Activated CD4-positive, alpha-beta memory T cell treated with anti-CD3 and anti-CD28 coated beads for 36 hours (primary cell): ENCODE data around the gene ZNF692. TPM values are rescaled to one million over a fixed set of nuclear protein-coding genes. Genes with fewer than 3 reads are reported as not detected.
A peak's percentile ranks its signal among the peaks of the same experiment; 100 is the strongest.

Experiments
- CTCF ChIA-PET: fragments of 350-600 bp; sonication (Branson Sonifier 250); formaldehyde crosslinking; loops from one replicate; lab custom pipeline; 2021; ENCODE audit warnings: antibody characterized with exemption, inconsistent platforms; lab: Charles Lee
- POLR2A ChIA-PET: fragments of 350-600 bp; sonication (Branson Sonifier 250); formaldehyde crosslinking; loops from one replicate; lab custom pipeline; 2021; ENCODE audit warnings: antibody characterized with exemption; lab: Charles Lee
- DNase-seq: peaks from one replicate; pipeline ENCODE4 v3.0.0-alpha.2; 2020
- H3K27ac Mint-ChIP-seq: one replicate; pipeline ENCODE4 v1.8.0; 2021; ENCODE audit warnings: mixed read lengths
- H3K27me3 Mint-ChIP-seq: one replicate; pipeline ENCODE4 v1.8.0; 2021; ENCODE audit warnings: mixed read lengths
- H3K36me3 Mint-ChIP-seq: one replicate; pipeline ENCODE4 v1.8.0; 2021; ENCODE audit warnings: mixed read lengths
- H3K4me1 Mint-ChIP-seq: one replicate; pipeline ENCODE4 v1.8.0; 2021; ENCODE audit warnings: low read depth, mixed read lengths
- H3K4me3 Mint-ChIP-seq: one replicate; pipeline ENCODE4 v1.8.0; 2021; ENCODE audit warnings: mild to moderate bottlenecking, mixed read lengths
- H3K9me3 Mint-ChIP-seq: one replicate; pipeline ENCODE4 v1.8.0; 2021; ENCODE audit warnings: mixed read lengths
- intact Hi-C: fragments of 100-400 bp; cut with micrococcal nuclease; formaldehyde crosslinking; loops from one replicate; pipeline ENCODE4 v1.15.1; 2023
- total RNA-seq, 2 experiments: library from RNA; stranded (reverse); gene quantifications; one replicate each; pipeline ENCODE4 v1.2.3, GENCODE V29; 2021

The ZNF692 gene
- total RNA-seq, 2 experiments from 2014 or later, result 60.4 to 65.9 TPM

DNA sequence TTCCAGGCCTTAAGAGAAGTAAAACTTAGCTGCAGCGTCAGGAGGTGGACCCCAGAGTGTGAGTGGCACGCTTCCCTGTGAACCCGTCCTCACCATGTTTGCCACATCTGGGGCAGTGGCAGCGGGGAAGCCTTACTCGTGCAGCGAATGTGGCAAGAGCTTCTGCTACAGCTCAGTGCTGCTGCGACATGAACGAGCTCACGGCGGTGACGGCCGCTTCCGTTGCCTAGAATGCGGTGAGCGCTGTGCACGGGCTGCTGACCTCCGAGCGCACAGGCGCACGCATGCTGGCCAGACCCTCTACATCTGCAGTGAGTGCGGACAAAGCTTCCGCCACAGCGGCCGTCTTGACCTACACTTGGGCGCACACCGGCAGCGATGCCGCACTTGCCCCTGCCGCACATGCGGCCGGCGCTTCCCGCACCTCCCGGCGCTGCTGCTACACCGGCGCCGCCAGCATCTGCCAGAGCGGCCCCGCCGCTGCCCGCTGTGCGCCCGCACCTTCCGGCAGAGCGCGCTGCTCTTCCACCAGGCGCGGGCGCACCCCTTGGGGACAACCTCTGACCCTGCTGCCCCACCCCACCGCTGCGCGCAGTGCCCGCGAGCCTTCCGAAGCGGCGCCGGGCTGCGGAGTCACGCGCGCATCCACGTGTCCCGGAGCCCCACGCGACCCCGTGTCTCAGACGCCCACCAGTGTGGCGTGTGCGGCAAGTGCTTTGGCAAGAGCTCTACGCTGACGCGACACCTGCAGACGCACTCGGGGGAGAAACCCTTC is 11.5 kb downstream of the ZNF692 start:
- H3K36me3 Mint-ChIP-seq, result peaks cover 27% of the 10 kb centered on the region
- no peaks in the 10 kb centered on the region for H3K27me3 Mint-ChIP-seq
- no peak for DNase-seq
- H3K9me3 Mint-ChIP-seq, result no peaks in the 10 kb centered on the region
- POLR2A ChIA-PET, result no interaction called here
- H3K4me1 Mint-ChIP-seq, result no peaks in the 10 kb centered on the region
- CTCF ChIA-PET, result interaction anchor here (0.7 kb wide), 1 partner anchor 11 kb away, joined by 3 read pairs; the partner anchor contains the start of gene ZNF692
- H3K4me3 Mint-ChIP-seq, result no peak overlapping the region
- intact Hi-C loops, result no loop called here
- H3K27ac Mint-ChIP-seq, result no peak overlapping the region

DNA sequence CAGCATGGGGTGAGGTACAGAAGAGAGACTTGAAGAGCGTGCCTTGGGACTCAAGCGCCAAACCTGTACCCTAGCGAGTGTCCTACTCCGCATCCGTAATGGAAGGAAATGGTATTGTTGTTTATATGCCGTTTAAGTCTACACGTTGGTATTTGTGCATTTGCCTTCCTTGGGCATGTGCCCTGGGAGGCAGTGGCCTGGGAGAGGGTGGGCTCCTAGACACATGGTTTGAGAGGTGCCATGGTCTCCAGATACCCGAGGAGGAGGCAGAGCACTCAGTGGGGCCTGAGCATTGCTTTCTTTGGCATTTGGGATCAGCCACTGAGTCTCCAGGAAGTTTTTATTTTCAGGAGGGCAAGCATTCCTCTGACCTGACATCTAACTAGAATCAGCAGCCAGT is 14.4 kb downstream of the ZNF692 start:
- ChIA-PET CTCF (no interaction called here), POLR2A (interaction anchor here (1.0 kb wide), 1 partner anchor 14 kb away, joined by 3 read pairs; the partner anchor contains the start of gene ZNF692)
- Mint-ChIP-seq H3K4me1 (peaks cover 23% of the 10 kb centered on the region), H3K9me3 (no peaks in the 10 kb centered on the region), H3K36me3 (peaks cover 25% of the 10 kb centered on the region), H3K4me3 (no peak overlapping the region), H3K27me3 (no peaks in the 10 kb centered on the region), H3K27ac (no peak overlapping the region)
- intact Hi-C loops, result no loop called here
- DNase-seq, result no peak

DNA sequence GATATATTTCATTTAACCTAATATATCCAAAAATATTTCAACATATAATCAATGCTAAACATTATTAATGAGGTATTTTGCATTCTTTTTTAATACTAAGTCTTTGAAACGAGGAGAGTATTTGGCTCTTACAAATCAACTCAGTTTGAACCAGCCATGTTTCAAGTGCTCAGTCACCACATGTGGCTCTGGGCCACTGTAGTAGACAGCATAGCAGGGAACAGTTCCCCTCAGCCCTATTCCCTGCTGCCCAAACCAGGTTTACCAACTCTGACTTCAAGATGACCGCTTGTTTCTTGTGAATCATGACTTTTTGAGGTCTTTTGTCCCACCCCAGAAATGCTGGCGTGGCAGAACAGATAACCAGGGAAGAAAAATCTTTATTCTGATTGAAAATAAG is 15.2 kb downstream of the ZNF692 start:
- Mint-ChIP-seq H3K36me3 (peaks cover 21% of the 10 kb centered on the region), H3K4me3 (no peak overlapping the region), H3K4me1 (peaks cover 25% of the 10 kb centered on the region), H3K27ac (no peak overlapping the region), H3K27me3 (no peaks in the 10 kb centered on the region), H3K9me3 (no peaks in the 10 kb centered on the region)
- intact Hi-C loops, result no loop called here
- CTCF ChIA-PET, result no interaction called here
- DNase-seq, result no peak
- POLR2A ChIA-PET, result no interaction called here

DNA sequence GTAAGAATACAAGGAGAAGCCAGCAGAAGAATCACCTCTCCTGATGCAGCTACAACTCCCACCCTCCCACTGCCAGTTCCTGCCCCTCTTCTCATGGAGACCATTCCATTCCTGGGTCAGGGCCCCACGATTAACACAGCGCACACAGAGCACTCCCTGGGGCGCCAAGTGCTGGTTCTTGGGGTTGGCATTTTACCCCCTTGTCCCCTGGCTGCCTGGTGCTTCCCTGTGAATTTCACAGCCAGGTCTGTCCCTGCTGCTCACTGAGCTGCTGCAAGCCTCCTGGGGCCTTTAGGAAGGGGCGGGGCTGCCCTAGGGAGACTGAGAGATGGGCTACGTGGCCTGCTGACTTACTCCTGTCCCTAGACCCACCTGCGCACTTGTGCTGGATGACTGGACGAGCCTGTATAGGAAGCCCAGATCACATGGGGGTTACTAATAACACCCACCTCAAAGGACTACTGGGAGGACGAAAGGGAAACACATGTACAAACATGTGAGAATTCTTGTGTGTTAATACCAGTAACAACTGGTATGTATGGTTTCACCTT is 16.0 kb downstream of the ZNF692 start:
- intact Hi-C loops, result no loop called here
- POLR2A ChIA-PET, result no interaction called here
- Mint-ChIP-seq H3K27ac (no peak overlapping the region), H3K9me3 (no peaks in the 10 kb centered on the region), H3K4me1 (peaks cover 25% of the 10 kb centered on the region), H3K4me3 (no peak overlapping the region), H3K27me3 (no peaks in the 10 kb centered on the region), H3K36me3 (peaks cover 17% of the 10 kb centered on the region)
- DNase-seq, result peak; percentile 13
- CTCF ChIA-PET, result interaction anchor here (0.9 to 2.2 kb wide), 3 partner anchors 8 to 66 kb away, joined by 3 to 17 read pairs (median 4); partner anchors contain the start of gene ZNF692

DNA sequence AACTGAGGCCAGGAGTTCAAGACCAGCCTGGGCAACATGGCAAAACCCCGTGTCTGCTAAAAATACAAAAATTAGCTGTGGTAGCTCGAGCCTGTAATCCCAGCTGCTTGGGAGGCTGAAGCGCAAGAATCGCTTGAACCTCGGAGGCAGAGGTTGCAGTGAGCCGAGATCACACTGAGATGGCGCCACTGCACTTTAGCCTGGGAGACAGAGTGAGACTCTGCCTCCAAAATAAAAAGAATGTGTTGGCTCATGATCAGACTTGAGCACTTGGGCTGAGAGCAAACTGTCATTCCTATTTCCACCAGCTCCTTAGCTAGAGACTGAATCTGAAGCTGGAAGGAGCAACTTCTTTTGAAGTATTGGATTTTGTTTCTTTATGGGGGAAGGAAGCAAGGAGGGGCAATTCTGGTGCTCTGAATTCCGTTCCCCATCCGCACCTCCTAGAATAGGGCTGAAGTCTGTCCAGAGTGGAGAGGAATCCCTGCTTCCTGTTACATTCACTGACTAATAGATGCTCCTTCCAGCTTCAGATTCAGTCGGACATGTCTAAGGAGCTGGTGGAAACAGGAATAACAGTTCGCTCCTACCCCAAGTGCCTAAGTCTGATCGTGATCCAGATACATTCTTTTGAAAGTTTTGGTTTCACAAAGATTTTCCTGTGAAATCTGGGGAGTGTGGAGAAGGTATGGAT is 17.0 kb downstream of the ZNF692 start:
- Mint-ChIP-seq H3K4me3 (no peak overlapping the region), H3K4me1 (peaks cover 27% of the 10 kb centered on the region), H3K36me3 (peaks cover 14% of the 10 kb centered on the region), H3K27me3 (no peaks in the 10 kb centered on the region), H3K27ac (no peak overlapping the region), H3K9me3 (no peaks in the 10 kb centered on the region)
- POLR2A ChIA-PET, result interaction anchor here (1.2 kb wide), 1 partner anchor 12 kb away, joined by 3 read pairs; no protein-coding TSS in a partner anchor
- CTCF ChIA-PET, result interaction anchor here (0.8 to 2.2 kb wide), 8 partner anchors 9 to 85 kb away, joined by 3 to 17 read pairs (median 4); partner anchors contain the start of gene ZNF692
- intact Hi-C loops, result no loop called here
- peak; percentile 52 for DNase-seq

DNA sequence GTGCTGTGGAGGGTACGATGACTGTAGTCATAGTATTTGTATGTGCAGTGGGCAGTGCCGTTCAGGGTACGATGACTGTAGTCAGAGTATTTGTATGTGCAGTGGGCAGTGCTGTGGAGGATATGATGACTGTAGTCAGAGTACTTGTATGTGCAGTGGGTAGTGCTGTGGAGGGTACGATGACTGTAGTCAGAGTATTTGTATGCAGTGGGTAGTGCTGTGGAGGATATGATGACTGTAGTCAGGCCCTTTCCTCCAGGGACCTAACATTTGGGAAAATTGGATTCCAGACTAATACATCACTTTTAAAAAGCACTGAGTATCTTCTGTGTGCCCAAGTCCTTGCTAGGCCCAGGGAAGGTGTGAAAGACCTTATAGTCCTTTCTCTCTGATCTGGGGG is 17.9 kb downstream of the ZNF692 start:
- H3K4me1 Mint-ChIP-seq, result peaks cover 27% of the 10 kb centered on the region
- POLR2A ChIA-PET, result interaction anchor here (1.2 kb wide), 1 partner anchor 12 kb away, joined by 3 read pairs; no protein-coding TSS in a partner anchor
- H3K9me3 Mint-ChIP-seq, result no peaks in the 10 kb centered on the region
- no peak for DNase-seq
- CTCF ChIA-PET, result interaction anchor here (0.8 to 2.2 kb wide), 5 partner anchors 13 to 86 kb away, joined by 3 to 17 read pairs (median 4); partner anchors contain the start of gene ZNF692
- no peaks in the 10 kb centered on the region for H3K27me3 Mint-ChIP-seq
- no peak overlapping the region for H3K4me3 Mint-ChIP-seq
- peaks cover 9% of the 10 kb centered on the region for H3K36me3 Mint-ChIP-seq
- no peak overlapping the region for H3K27ac Mint-ChIP-seq
- intact Hi-C loops, result no loop called here

DNA sequence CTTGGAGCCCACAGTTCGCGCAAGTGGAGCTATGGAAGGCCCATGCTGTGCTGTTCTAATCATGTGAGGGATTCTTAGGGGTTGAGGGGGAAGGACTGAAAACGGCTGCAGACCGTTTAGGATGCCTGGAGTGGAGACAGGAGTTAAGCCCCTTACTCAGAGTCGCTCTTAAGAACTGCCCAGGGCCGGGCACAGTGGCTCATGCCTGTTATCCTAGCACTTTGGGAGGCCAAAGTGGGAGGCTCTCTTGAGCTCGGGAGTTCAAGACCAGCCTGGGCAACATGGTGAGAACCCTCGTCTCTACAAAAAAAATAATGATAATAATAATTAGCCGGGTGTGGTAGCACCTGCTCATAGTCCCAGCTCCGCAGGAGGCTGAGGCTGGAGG is 19.7 kb downstream of the ZNF692 start:
- no peaks in the 10 kb centered on the region for H3K9me3 Mint-ChIP-seq
- H3K27ac Mint-ChIP-seq, result no peak overlapping the region
- CTCF ChIA-PET, result interaction anchor here (1.0 to 4.4 kb wide), 4 partner anchors 13 to 87 kb away, joined by 3 to 29 read pairs (median 4); partner anchors contain the start of genes SH3BP5L and ZNF692
- no peak overlapping the region for H3K4me3 Mint-ChIP-seq
- no peaks in the 10 kb centered on the region for H3K27me3 Mint-ChIP-seq
- intact Hi-C loops, result no loop called here
- POLR2A ChIA-PET, result interaction anchor here (1.7 to 3.6 kb wide), 4 partner anchors 12 to 34 kb away, joined by 4 to 67 read pairs (median 29); partner anchors contain the start of genes SH3BP5L and ZNF692
- H3K4me1 Mint-ChIP-seq, result peaks cover 27% of the 10 kb centered on the region
- H3K36me3 Mint-ChIP-seq, result no peaks in the 10 kb centered on the region
- DNase-seq, result no peak

DNA sequence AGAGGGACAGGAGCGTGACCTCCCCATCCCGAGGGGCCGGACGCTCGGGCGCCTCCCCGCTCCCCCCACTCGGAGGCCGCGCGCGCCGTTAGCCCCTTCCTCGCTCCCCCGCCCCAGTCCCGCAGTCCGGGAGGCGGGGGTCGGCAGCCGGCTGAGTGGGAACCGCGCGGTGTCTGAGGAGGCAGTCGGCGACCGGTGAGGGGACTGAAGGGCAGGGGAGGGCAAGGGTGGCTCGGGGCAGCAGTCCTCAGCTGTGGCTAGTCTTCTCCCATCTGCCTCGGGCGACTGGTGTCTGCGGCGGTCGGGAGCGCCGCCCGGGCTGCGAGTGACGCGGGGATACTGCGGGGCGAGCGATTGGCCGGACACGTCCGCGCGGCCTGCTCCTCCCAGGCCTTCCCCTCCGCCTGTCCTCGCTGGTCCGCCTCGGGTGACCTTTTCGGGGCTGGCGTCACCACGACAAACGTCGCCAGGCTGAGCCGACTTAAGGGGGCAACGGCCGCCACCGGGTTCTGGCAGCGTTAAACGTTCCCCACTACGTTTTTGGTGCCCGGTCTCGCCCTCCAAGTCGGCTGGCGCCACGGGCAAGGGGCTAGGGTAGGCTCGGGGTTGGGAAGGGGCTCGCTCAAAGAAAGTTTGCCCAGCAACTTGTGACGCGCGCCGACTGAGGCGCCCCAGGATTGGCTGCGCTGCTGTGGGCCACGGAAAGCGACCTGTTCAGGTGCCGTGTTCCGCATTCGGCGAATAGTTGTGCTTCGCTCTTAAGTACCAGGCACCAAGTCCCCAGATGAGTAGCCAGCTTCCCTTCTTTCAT is 20.3 kb downstream of the ZNF692 start:
- intact Hi-C loops, result loop anchor here (1.0 kb wide), 4 partner anchors 12 to 68 kb away; partner anchors contain the start of gene PGBD2
- H3K27ac Mint-ChIP-seq, result no peak overlapping the region
- no peaks in the 10 kb centered on the region for H3K9me3 Mint-ChIP-seq
- DNase-seq, result peak; percentile 92
- H3K27me3 Mint-ChIP-seq, result no peaks in the 10 kb centered on the region
- POLR2A ChIA-PET, result interaction anchor here (1.3 to 3.6 kb wide), 5 partner anchors 12 to 35 kb away, joined by 4 to 67 read pairs (median 11); partner anchors contain the start of genes SH3BP5L and ZNF692
- peaks cover 27% of the 10 kb centered on the region for H3K4me1 Mint-ChIP-seq
- no peaks in the 10 kb centered on the region for H3K36me3 Mint-ChIP-seq
- CTCF ChIA-PET, result interaction anchor here (0.8 to 4.4 kb wide), 6 partner anchors 10 to 88 kb away, joined by 3 to 29 read pairs (median 5); partner anchors contain the start of genes SH3BP5L and ZNF692
- H3K4me3 Mint-ChIP-seq, result no peak overlapping the region

DNA sequence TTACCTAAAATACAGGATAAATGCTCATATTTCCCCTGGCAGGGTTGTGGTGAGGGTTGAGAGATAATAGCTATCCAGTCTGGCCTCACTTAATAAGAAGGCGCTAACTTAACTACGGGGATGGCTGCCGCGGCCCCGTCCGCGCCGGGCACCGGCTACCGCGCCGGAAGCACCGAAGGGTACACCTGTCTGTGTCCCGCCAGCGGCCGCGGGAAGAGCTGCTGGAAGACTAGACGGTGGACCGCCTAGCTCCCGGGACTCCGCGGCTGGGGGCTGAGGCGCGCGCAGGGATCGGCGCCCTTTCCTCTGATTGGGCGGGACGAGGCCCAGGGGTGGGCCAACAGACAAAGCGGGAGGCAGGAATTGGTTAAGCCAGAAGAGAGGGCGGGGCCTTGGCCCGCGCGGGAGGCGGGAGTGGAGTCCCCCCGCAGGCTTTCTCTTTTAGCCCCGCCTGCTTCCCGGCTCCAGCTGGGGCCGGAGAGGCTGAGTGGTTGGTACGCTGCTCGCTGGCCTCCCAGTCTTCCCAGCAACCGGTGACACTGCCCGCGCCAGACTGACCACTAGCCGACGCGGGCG is 21.0 kb downstream of the ZNF692 start, which contains the start of gene ZNF672:
Gene ZNF672, plus strand, starts transcription at position 444 of the 576 bp plus-strand sequence. CDS start 9,051 bp downstream, outside the sequence.
- no peaks in the 10 kb centered on the region for H3K9me3 Mint-ChIP-seq
- H3K4me1 Mint-ChIP-seq, result peaks cover 27% of the 10 kb centered on the region
- intact Hi-C loops, result loop anchor here (1.0 kb wide), 4 partner anchors 12 to 68 kb away; partner anchors contain the start of gene PGBD2
- H3K27ac Mint-ChIP-seq, result no peak within 1 kb of the TSS
- CTCF ChIA-PET, result interaction anchor here (0.8 to 4.4 kb wide), 4 partner anchors 9 to 88 kb away, joined by 3 to 29 read pairs (median 15); partner anchors contain the start of genes SH3BP5L and ZNF692
- peak; percentile 96 for DNase-seq
- no peak within 1 kb of the TSS for H3K4me3 Mint-ChIP-seq
- no peaks in the 10 kb centered on the region for H3K36me3 Mint-ChIP-seq
- POLR2A ChIA-PET, result interaction anchor here (1.3 to 3.6 kb wide), 5 partner anchors 11 to 36 kb away, joined by 4 to 67 read pairs (median 11); partner anchors contain the start of genes SH3BP5L and ZNF692
- H3K27me3 Mint-ChIP-seq, result peaks cover 2% of the 10 kb centered on the region

DNA sequence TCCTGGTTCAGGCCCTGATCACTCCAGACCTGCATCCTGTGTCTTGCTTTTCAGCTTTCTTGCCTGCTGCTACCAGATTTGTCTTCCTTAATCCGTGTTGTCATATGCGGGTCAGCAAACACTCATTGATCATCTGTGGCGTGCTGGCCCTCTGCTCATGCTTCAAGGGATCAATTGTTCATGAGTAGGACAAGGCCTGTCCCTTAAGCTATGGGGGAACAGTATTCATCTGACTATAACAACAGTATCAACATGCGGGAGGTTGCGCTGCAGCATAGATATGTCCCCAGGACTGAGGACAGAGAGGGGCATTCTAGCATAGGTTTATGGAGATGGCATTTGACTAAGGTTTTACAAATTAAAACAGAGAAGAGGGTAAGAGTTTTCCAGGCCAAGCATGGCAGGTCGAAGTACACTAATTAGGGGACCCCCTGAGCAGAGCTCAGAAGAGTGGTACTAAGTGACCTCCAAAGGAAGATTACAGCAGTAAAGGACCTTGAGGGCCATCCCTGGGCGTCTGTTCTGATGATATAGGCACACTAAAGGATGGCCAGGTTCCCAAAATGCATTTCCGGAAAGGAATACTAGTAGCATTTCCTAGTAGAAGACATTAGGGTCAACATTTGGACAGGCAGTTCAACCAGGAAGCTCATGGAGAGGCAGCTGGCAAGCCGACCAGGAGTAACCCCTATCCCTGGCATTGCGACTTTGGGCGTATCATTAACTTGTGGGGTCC is 21.7 kb downstream of the ZNF692 start:
- H3K27ac Mint-ChIP-seq, result no peak overlapping the region
- peaks cover 2% of the 10 kb centered on the region for H3K27me3 Mint-ChIP-seq
- no peaks in the 10 kb centered on the region for H3K9me3 Mint-ChIP-seq
- DNase-seq, result no peak
- H3K36me3 Mint-ChIP-seq, result no peaks in the 10 kb centered on the region
- intact Hi-C loops, result no loop called here
- no peak overlapping the region for H3K4me3 Mint-ChIP-seq
- ChIA-PET CTCF (interaction anchor here (0.6 to 4.4 kb wide), 4 partner anchors 8 to 21 kb away, joined by 4 to 29 read pairs (median 15); partner anchors contain the start of genes SH3BP5L and ZNF692), POLR2A (interaction anchor here (1.3 to 3.6 kb wide), 5 partner anchors 10 to 36 kb away, joined by 4 to 67 read pairs (median 11); partner anchors contain the start of genes SH3BP5L and ZNF692)
- peaks cover 26% of the 10 kb centered on the region for H3K4me1 Mint-ChIP-seq
